OCI-LY7 (cell line): Measurements from ENCODE around the gene PSMB10.

Source experiments
- EZH2phosphoT487 ChIP-seq: fragments of 200-600 bp; sonication (generic); IDR thresholded peaks from 2 replicates; pipeline ENCODE4 v1.6.1; 2018; ENCODE audit warnings: low read depth, borderline replicate concordance, mild to moderate bottlenecking, mixed run types, antibody characterized with exemption, low read length, moderate library complexity, mixed read lengths
- TF ChIP-seq, protein P1 (sequence below): fragments of 200-600 bp; sonication (generic); conservative IDR thresholded peaks from 2 replicates; pipeline ENCODE4 v1.5.1; 2014; ENCODE audit warnings: mild to moderate bottlenecking, antibody characterized with exemption, low read length, moderate library complexity, mixed read lengths

DNA sequence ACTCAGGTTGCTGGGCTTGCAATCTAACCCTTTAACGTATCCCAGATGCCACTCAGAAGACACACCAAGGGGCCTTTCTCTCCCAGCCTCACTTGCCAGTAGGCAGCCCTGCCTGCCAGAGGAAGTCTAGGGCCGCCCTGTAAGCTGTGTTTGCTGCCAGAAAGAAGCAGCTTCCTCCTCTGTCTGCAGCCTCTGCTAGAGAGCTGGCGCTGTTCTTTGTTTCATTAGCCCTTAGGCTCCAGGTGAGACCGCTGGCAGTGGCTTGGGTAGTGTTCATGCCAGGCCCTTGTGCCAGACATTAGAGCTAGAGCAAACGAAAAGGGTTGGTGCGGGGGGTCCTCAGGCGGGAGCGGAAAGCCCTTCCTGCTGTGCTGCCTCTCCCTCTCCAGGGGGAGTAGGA lies 13.9 kb downstream of the PSMB10 start:
- TF ChIP-seq, protein P1, sequence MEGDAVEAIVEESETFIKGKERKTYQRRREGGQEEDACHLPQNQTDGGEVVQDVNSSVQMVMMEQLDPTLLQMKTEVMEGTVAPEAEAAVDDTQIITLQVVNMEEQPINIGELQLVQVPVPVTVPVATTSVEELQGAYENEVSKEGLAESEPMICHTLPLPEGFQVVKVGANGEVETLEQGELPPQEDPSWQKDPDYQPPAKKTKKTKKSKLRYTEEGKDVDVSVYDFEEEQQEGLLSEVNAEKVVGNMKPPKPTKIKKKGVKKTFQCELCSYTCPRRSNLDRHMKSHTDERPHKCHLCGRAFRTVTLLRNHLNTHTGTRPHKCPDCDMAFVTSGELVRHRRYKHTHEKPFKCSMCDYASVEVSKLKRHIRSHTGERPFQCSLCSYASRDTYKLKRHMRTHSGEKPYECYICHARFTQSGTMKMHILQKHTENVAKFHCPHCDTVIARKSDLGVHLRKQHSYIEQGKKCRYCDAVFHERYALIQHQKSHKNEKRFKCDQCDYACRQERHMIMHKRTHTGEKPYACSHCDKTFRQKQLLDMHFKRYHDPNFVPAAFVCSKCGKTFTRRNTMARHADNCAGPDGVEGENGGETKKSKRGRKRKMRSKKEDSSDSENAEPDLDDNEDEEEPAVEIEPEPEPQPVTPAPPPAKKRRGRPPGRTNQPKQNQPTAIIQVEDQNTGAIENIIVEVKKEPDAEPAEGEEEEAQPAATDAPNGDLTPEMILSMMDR: no peak
- no peak for TF ChIP-seq EZH2phosphoT487
